CD14-positive monocyte (primary cell): ENCODE measurements around the gene CREB3L1. TPM values are rescaled to one million over a fixed set of nuclear protein-coding genes. Genes with fewer than 3 reads are reported as not detected.

Experiments
- DNase-seq, 3 donors: peaks; one replicate each; pipeline ENCODE4 v3.0.0-alpha.2; 2011 to 2022
- H2AFZ ChIP-seq: 2 replicates; pipeline ENCODE4 v1.6.0; 2012; ENCODE audit warnings: mild to moderate bottlenecking, low read depth, low read length, inconsistent platforms; ENCODE audit not compliant: insufficient read depth, poor library complexity, severe bottlenecking
- H3K27ac ChIP-seq, 2 donors: 1 replicate in 1 of 2; 2 replicates in 1 of 2; pipeline ENCODE4 v1.5.1; 2012 to 2013; ENCODE audit warnings: low read length in 2 of 2, control low read depth in 1 of 2, inconsistent platforms in 1 of 2, low read depth in 1 of 2, mild to moderate bottlenecking in 1 of 2
- H3K27me3 ChIP-seq, 2 donors: one replicate each; pipeline versions ENCODE4 v1.6.0 to v1.6.1; 2011 to 2013; ENCODE audit warnings: low read length in 2 of 2; ENCODE audit not compliant: control insufficient read depth in 2 of 2, insufficient read depth in 2 of 2
- H3K36me3 ChIP-seq, 2 donors: replicated peaks in 1 of 2; 1 replicate in 1 of 2; 2 replicates in 1 of 2; pipeline versions ENCODE4 v1.5.1 to v1.6.1; 2012 to 2013; ENCODE audit warnings: low read length in 2 of 2, control low read depth in 1 of 2, inconsistent platforms in 1 of 2, mild to moderate bottlenecking in 1 of 2; ENCODE audit not compliant: insufficient read depth in 2 of 2, control insufficient read depth in 1 of 2
- H3K4me1 ChIP-seq, 2 donors: 1 replicate in 1 of 2; 2 replicates in 1 of 2; pipeline versions ENCODE4 v1.5.1 to v1.6.1; 2012 to 2013; ENCODE audit warnings: low read length in 2 of 2, control low read depth in 1 of 2, inconsistent platforms in 1 of 2, mild to moderate bottlenecking in 1 of 2, moderate library complexity in 1 of 2; ENCODE audit not compliant: insufficient read depth in 2 of 2, control insufficient read depth in 1 of 2
- H3K4me2 ChIP-seq: replicated peaks from 2 replicates; pipeline ENCODE3; 2012; ENCODE audit warnings: low read length, moderate library complexity, mild to moderate bottlenecking; ENCODE audit not compliant: poor library complexity, severe bottlenecking; ENCODE audit errors: extremely low read depth
- H3K4me3 ChIP-seq, 3 experiments: fragments of 200-600 bp in 1 of 3; sonication (generic) in 1 of 3; replicated peaks in 1 of 3; 1 replicate in 2 of 3; 2 replicates in 1 of 3; pipeline ENCODE4 v1.5.1; 2011 to 2013; ENCODE audit warnings: low read length in 3 of 3, mild to moderate bottlenecking in 3 of 3, control low read depth in 2 of 3, low read depth in 2 of 3, inconsistent platforms in 1 of 3, moderate library complexity in 1 of 3
- H3K79me2 ChIP-seq: 2 replicates; pipeline ENCODE4 v1.6.0; 2012; ENCODE audit warnings: mild to moderate bottlenecking, control low read depth, inconsistent platforms, low read length, moderate library complexity; ENCODE audit not compliant: insufficient read depth
- H3K9ac ChIP-seq: 2 replicates; pipeline ENCODE4 v1.6.0; 2017; ENCODE audit warnings: low read length, mild to moderate bottlenecking; ENCODE audit not compliant: insufficient read depth, poor library complexity, severe bottlenecking
- H3K9me3 ChIP-seq, 2 donors: replicated peaks in 1 of 2; 1 replicate in 1 of 2; 2 replicates in 1 of 2; pipeline versions ENCODE4 v1.5.1 to v1.6.1; 2012 to 2013; ENCODE audit warnings: low read length in 2 of 2, control low read depth in 1 of 2; ENCODE audit not compliant: control insufficient read depth in 1 of 2, insufficient read depth in 1 of 2
- H4K20me1 ChIP-seq: 2 replicates; pipeline ENCODE4 v1.6.0; 2012; ENCODE audit warnings: mild to moderate bottlenecking, low read length, control low read depth, moderate library complexity; ENCODE audit not compliant: insufficient read depth
- H3K27ac Mint-ChIP-seq, 7 donors: one replicate each; pipeline ENCODE4 v1.8.0; 2020; ENCODE audit warnings: mild to moderate bottlenecking in 7 of 7, mixed read lengths in 7 of 7, moderate library complexity in 6 of 7, inconsistent platforms in 2 of 7
- H3K27me3 Mint-ChIP-seq, 3 donors: one replicate each; pipeline ENCODE4 v1.8.0; 2021 to 2022; ENCODE audit warnings: low read depth in 3 of 3, mild to moderate bottlenecking in 3 of 3, mixed read lengths in 3 of 3, moderate library complexity in 3 of 3, inconsistent platforms in 1 of 3
- H3K36me3 Mint-ChIP-seq, 2 donors: one replicate each; pipeline ENCODE4 v1.8.0; 2020; ENCODE audit warnings: mixed read lengths in 2 of 2, inconsistent platforms in 1 of 2, mild to moderate bottlenecking in 1 of 2
- H3K4me1 Mint-ChIP-seq: one replicate; pipeline ENCODE4 v1.8.0; 2020; ENCODE audit warnings: mild to moderate bottlenecking, mixed read lengths
- H3K4me3 Mint-ChIP-seq, 2 donors: one replicate each; pipeline ENCODE4 v1.8.0; 2020; ENCODE audit warnings: mild to moderate bottlenecking in 2 of 2, mixed read lengths in 2 of 2, moderate library complexity in 1 of 2
- H3K9me3 Mint-ChIP-seq, 7 donors: one replicate each; pipeline ENCODE4 v1.8.0; 2020 to 2022; ENCODE audit warnings: mixed read lengths in 7 of 7, mild to moderate bottlenecking in 6 of 7, moderate library complexity in 6 of 7, inconsistent platforms in 2 of 7
- WGBS: methylation state at CpG from one replicate; pipeline ENCODE4 v1.1.5; 2013; ENCODE audit warnings: missing lambda C conversion rate; ENCODE audit not compliant: insufficient coverage; 5-methylcytosine and 5-hydroxymethylcytosine counted together
- intact Hi-C, 2 donors: fragments of 100-400 bp; cut with micrococcal nuclease; formaldehyde crosslinking; loops; one replicate each; pipeline versions ENCODE4 v1.15.0 to v1.15.1; 2023
- polyA plus RNA-seq, 3 donors: library from polyadenylated mRNA; depleted of rRNA in 1 of 3; unstranded in 2 of 3; stranded (reverse) in 1 of 3; fragments of 300-500 nt in 2 of 3; fragments of >200 nt in 1 of 3; fragmentation: Illumina TruSeq in 2 of 3; gene quantifications; 1 replicate in 2 of 3; 2 replicates in 1 of 3; pipeline ENCODE4 v1.2.3, GENCODE V29; 2012 to 2021
- TF ChIP-seq, protein P1 (sequence below): fragments of 200-600 bp; IDR thresholded peaks from one replicate; pipeline ENCODE4 v1.8.0; 2022; ENCODE audit warnings: antibody characterized with exemption, mild to moderate bottlenecking

The CREB3L1 gene
- polyA plus RNA-seq, 3 donors = not detected

DNA sequence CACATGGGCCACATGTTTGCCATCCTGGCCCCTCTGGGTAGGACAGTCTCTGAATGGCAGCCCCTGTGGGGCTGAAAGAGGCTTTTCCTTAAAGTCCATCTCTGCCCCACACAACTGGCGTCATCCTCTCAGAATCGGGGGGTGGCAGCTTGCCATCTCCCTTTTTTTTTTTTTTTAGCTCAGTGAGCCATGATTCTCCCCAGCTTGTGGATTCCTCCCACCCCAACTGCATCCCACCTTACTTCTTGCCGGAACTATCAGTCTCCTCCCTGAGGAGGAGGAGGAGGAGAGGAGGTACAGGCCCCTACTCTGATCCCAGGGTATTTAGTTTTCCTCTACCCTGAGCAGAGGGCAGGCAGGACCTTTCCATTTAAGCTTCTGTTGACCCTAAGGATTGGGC, 73.2 kb downstream of the CREB3L1 start:
- WGBS = no CpG with 5 or more reads among the region's 3 CpGs
- H3K9me3 ChIP-seq = no peaks in the 10 kb centered on the region
- no peaks in the 10 kb centered on the region for H3K27me3 ChIP-seq
- Mint-ChIP-seq H3K4me1 (peaks cover 80% of the 10 kb centered on the region), H3K27me3 (no peaks in the 10 kb centered on the region), H3K9me3 (no peaks in the 10 kb centered on the region), H3K4me3 (no peak overlapping the region), H3K27ac (peak overlapping the region in 3 of 7 donors; percentile 33 to 85 (median 82)), H3K36me3 (peaks cover 14 to 58% of the 10 kb centered on the region in 2 donors)
- TF ChIP-seq, protein P1, sequence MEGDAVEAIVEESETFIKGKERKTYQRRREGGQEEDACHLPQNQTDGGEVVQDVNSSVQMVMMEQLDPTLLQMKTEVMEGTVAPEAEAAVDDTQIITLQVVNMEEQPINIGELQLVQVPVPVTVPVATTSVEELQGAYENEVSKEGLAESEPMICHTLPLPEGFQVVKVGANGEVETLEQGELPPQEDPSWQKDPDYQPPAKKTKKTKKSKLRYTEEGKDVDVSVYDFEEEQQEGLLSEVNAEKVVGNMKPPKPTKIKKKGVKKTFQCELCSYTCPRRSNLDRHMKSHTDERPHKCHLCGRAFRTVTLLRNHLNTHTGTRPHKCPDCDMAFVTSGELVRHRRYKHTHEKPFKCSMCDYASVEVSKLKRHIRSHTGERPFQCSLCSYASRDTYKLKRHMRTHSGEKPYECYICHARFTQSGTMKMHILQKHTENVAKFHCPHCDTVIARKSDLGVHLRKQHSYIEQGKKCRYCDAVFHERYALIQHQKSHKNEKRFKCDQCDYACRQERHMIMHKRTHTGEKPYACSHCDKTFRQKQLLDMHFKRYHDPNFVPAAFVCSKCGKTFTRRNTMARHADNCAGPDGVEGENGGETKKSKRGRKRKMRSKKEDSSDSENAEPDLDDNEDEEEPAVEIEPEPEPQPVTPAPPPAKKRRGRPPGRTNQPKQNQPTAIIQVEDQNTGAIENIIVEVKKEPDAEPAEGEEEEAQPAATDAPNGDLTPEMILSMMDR = no peak
- peaks cover 24 to 45% of the 10 kb centered on the region in 2 donors for H3K36me3 ChIP-seq
- peaks cover 98% of the 10 kb centered on the region for H3K79me2 ChIP-seq
- peak overlapping the region in 1 of 2 donors; percentile 70 for H3K27ac ChIP-seq
- no peak for DNase-seq
- H3K4me1 ChIP-seq = peaks cover 62 to 84% of the 10 kb centered on the region in 2 donors
- H4K20me1 ChIP-seq = peaks cover 97% of the 10 kb centered on the region
- no peak overlapping the region for H3K4me2 ChIP-seq
- H3K9ac ChIP-seq = peak overlapping the region; percentile 25
- no peak overlapping the region for H2AFZ ChIP-seq
- H3K4me3 ChIP-seq = no peak overlapping the region
- intact Hi-C loops = no loop called here

DNA sequence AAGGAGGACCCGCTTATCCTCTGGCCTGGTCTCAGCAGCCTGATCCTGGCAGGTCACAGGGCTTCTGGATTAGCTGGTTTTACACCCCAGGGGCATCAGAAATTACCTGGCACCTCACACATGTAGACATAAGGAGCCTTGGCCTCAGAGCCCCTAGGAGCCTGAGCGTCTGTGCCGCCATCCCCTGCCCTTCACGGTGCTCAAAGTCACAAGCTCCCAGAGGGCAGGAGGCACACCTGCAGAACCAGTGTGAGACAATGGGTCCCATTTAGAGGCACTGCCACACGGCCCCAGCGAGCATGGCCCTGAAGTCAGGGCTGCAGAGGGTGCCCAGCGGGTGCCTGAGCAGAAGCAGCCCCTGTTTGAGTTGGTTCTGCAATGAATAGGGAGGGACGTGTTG, 73.7 kb downstream of the CREB3L1 start:
- Histone ChIP-seq H3K36me3 (peaks cover 27 to 48% of the 10 kb centered on the region in 2 donors), H3K79me2 (peaks cover 98% of the 10 kb centered on the region), H3K9me3 (no peaks in the 10 kb centered on the region), H3K27me3 (no peaks in the 10 kb centered on the region), H3K4me3 (no peak overlapping the region), H2AFZ (no peak overlapping the region), H4K20me1 (peaks cover 97% of the 10 kb centered on the region), H3K4me2 (no peak overlapping the region), H3K27ac (peak overlapping the region in 1 of 2 donors; percentile 70), H3K9ac (peak overlapping the region; percentile 25), H3K4me1 (peaks cover 66 to 88% of the 10 kb centered on the region in 2 donors)
- intact Hi-C loops = no loop called here
- H3K4me3 Mint-ChIP-seq = no peak overlapping the region
- TF ChIP-seq, protein P1 = no peak
- WGBS = 89% methylated on average over 6 of the region's 8 CpGs
- peak overlapping the region in 5 of 7 donors; percentile 6 to 85 (median 41) for H3K27ac Mint-ChIP-seq
- H3K27me3 Mint-ChIP-seq = no peaks in the 10 kb centered on the region
- DNase-seq = no peak
- no peaks in the 10 kb centered on the region for H3K9me3 Mint-ChIP-seq
- H3K4me1 Mint-ChIP-seq = peaks cover 83% of the 10 kb centered on the region
- H3K36me3 Mint-ChIP-seq = peaks cover 17 to 62% of the 10 kb centered on the region in 2 donors
